ENCODE results near the gene TEN1. TPM values are rescaled to one million over a fixed set of nuclear protein-coding genes. Genes with fewer than 3 reads are reported as not detected.

The TEN1 gene
- total and polyA plus RNA-seq, 2 of the 13 experiments (the other 11 are each of a cell fraction or from before 2014, with no cell fraction given), result 18.0 to 21.3 TPM

GRCh38 chr17:76014100-76014924, 35.3 kb downstream of the TEN1 start (continued):
- TF ChIP-seq ATF2 (CRISPR knock-in tag; IDR thresholded peaks at IDR 0.05) (0 out of 2 replicates have a peak, but pooled peaks have one; percentile 41), PITX1 (CRISPR knock-in tag; IDR thresholded peaks at IDR 0.05) (no peak), ZNF619 (CRISPR knock-in tag; IDR thresholded peaks at IDR 0.05) (peak; percentile 95; the same call in 1 of the 2 replicates), KDM5A (IDR thresholded peaks at IDR 0.05; ENCODE audit: borderline replicate concordance, low read length) (no peak), BRD4 (CRISPR knock-in tag; IDR thresholded peaks at IDR 0.05) (no peak), SMARCE1 (IDR thresholded peaks at IDR 0.05; ENCODE audit: borderline replicate concordance) (no peak), KDM2A (CRISPR knock-in tag; IDR thresholded peaks at IDR 0.05; ENCODE audit: borderline replicate concordance, low read depth) (peak; percentile 74), TP53 (CRISPR knock-in tag; conservative IDR thresholded peaks at IDR 0.05) (no peak), E2F5 (CRISPR knock-in tag; conservative IDR thresholded peaks at IDR 0.05) (no peak), ZNF10 (CRISPR knock-in tag; IDR thresholded peaks at IDR 0.05; ENCODE audit: borderline replicate concordance, low read depth) (no peak), BCL6 (CRISPR knock-in tag; IDR thresholded peaks at IDR 0.05) (0 out of 2 replicates have a peak, but pooled peaks have one; percentile 19), SMYD3 (CRISPR knock-in tag; IDR thresholded peaks at IDR 0.05) (no peak), ZNF672 (CRISPR knock-in tag; IDR thresholded peaks at IDR 0.05) (no peak), SPEN (CRISPR knock-in tag; IDR thresholded peaks at IDR 0.05; ENCODE audit: low read depth) (peak; percentile 48; the same call in 1 of the 2 replicates), CSRNP2 (CRISPR knock-in tag; conservative IDR thresholded peaks at IDR 0.05; ENCODE audit: low read depth) (no peak), ZEB1 (IDR thresholded peaks at IDR 0.05; ENCODE audit: insufficient replicate concordance, low read depth) (no peak), ZNF710 (CRISPR knock-in tag; IDR thresholded peaks at IDR 0.05; ENCODE audit: borderline replicate concordance) (no peak), MEF2D (CRISPR knock-in tag; IDR thresholded peaks at IDR 0.05) (no peak), ZNF883 (CRISPR knock-in tag; IDR thresholded peaks at IDR 0.05; ENCODE audit: not compliant biosample characterization) (peak; percentile 66)
- TF ChIP-seq, protein P1, sequence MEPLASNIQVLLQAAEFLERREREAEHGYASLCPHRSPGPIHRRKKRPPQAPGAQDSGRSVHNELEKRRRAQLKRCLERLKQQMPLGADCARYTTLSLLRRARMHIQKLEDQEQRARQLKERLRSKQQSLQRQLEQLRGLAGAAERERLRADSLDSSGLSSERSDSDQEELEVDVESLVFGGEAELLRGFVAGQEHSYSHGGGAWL (CRISPR knock-in tag; IDR thresholded peaks at IDR 0.05), result no peak
- TF ChIP-seq, protein P2, sequence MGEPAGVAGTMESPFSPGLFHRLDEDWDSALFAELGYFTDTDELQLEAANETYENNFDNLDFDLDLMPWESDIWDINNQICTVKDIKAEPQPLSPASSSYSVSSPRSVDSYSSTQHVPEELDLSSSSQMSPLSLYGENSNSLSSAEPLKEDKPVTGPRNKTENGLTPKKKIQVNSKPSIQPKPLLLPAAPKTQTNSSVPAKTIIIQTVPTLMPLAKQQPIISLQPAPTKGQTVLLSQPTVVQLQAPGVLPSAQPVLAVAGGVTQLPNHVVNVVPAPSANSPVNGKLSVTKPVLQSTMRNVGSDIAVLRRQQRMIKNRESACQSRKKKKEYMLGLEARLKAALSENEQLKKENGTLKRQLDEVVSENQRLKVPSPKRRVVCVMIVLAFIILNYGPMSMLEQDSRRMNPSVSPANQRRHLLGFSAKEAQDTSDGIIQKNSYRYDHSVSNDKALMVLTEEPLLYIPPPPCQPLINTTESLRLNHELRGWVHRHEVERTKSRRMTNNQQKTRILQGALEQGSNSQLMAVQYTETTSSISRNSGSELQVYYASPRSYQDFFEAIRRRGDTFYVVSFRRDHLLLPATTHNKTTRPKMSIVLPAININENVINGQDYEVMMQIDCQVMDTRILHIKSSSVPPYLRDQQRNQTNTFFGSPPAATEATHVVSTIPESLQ (CRISPR knock-in tag; conservative IDR thresholded peaks at IDR 0.05), result no peak

All from HepG2 (cell line).